A549 (cell line): ENCODE measurements around the gene NR2F1. TPM values are rescaled to one million over a fixed set of nuclear protein-coding genes. Genes with fewer than 3 reads are reported as not detected.

Experiments used
- ATAC-seq, 2 experiments: fragments of 200-7000 bp in 1 of 2; fragments of >200 bp in 1 of 2; cut with Nextera tagmentation in 1 of 2; cut with Tn5 transposase in 1 of 2; 3 replicates each; pipeline versions ENCODE4 v1.8.0 to v1.9.1; 2018 to 2020; ENCODE audit warnings: mild to moderate bottlenecking in 1 of 2, moderate library complexity in 1 of 2
- CTCF ChIA-PET: fragments of 300-600 bp; sonication (Branson Sonifier 250); formaldehyde crosslinking; extraction: SDS; loops from one replicate; lab custom pipeline; 2021; ENCODE audit warnings: antibody characterized with exemption, inconsistent platforms; lab: Yijun Ruan, JAX
- POLR2A ChIA-PET: fragments of 350-600 bp; formaldehyde crosslinking; extraction: SDS; loops from one replicate; lab custom pipeline; 2021; ENCODE audit warnings: antibody characterized with exemption, inconsistent platforms; lab: Yijun Ruan, JAX
- DNase-seq, 2 experiments: peaks; one replicate each; pipeline versions ENCODE4 v3.0.0 to v3.0.0-alpha.2; 2011 to 2016; ENCODE audit warnings: low read depth in 1 of 2, low spot score in 1 of 2
- FAIRE-seq: peaks from 2 replicates; lab custom pipeline; 2011; peaks lifted over from hg19 to GRCh38; lab: Jason Lieb, UNC
- H3K27ac ChIP-seq, 2 experiments: fragments of >200 bp; sonication (Bioruptor Twin); formaldehyde crosslinking; 3 replicates each; pipeline ENCODE4 v1.5.1; 2016 to 2017
- H3K4me1 ChIP-seq: fragments of >200 bp; sonication (Bioruptor Twin); formaldehyde crosslinking; 3 replicates; pipeline ENCODE4 v1.6.1; 2016
- H3K4me2 ChIP-seq: fragments of >200 bp; sonication (Bioruptor Twin); formaldehyde crosslinking; 3 replicates; pipeline ENCODE4 v1.6.1; 2016
- H3K4me3 ChIP-seq: fragments of >200 bp; sonication (Bioruptor Twin); formaldehyde crosslinking; 3 replicates; pipeline ENCODE4 v1.5.1; 2016
- H3K9me3 ChIP-seq: fragments of >200 bp; sonication (Bioruptor Twin); formaldehyde crosslinking; 3 replicates; pipeline ENCODE4 v1.6.1; 2016
- CHD4 ChIP-seq: fragments of 200-600 bp; sonication (generic); IDR thresholded peaks from 2 replicates; pipeline ENCODE4 v1.6.1; 2016; ENCODE audit warnings: antibody characterized with exemption, mild to moderate bottlenecking, borderline replicate concordance
- EHMT2 ChIP-seq: fragments of 200-600 bp; sonication (generic); IDR thresholded peaks from 2 replicates; pipeline ENCODE4 v1.6.1; 2016; ENCODE audit warnings: antibody characterized with exemption, low read depth, mild to moderate bottlenecking, moderate library complexity
- FOSB ChIP-seq: fragments of 250-450 bp; sonication (Bioruptor Pico); IDR thresholded peaks from 2 replicates; pipeline ENCODE4 v1.5.0; 2020; ENCODE audit warnings: mild to moderate bottlenecking, moderate library complexity
- FOSL2 ChIP-seq, 2 experiments: fragments of 450-650 bp in 1 of 2; fragments of >200 bp in 1 of 2; sonication (Bioruptor Twin) in 1 of 2; formaldehyde crosslinking; IDR thresholded peaks; 2 replicates each; pipeline versions ENCODE4 v1.5.0 to v1.6.1; 2016 to 2020; ENCODE audit warnings: mild to moderate bottlenecking in 1 of 2, moderate library complexity in 1 of 2
- FOXS1 ChIP-seq: fragments of 250-450 bp; sonication (Bioruptor Pico); IDR thresholded peaks from 2 replicates; pipeline ENCODE4 v1.5.0; 2020; ENCODE audit warnings: mild to moderate bottlenecking, moderate library complexity
- HDAC2 ChIP-seq: fragments of 200-600 bp; sonication (generic); IDR thresholded peaks from 2 replicates; pipeline ENCODE4 v1.6.1; 2016
- HOXB13 ChIP-seq: fragments of 250-450 bp; sonication (Bioruptor Pico); IDR thresholded peaks from 2 replicates; pipeline ENCODE4 v1.5.0; 2020; ENCODE audit warnings: low read depth, mild to moderate bottlenecking, moderate library complexity
- JUN ChIP-seq, 2 experiments: fragments of >200 bp; sonication (Bioruptor Twin); formaldehyde crosslinking; IDR thresholded peaks; 2 replicates in 1 of 2; 3 replicates in 1 of 2; pipeline ENCODE4 v1.6.1; 2016 to 2017
- JUNB ChIP-seq: fragments of >200 bp; sonication (Bioruptor Twin); formaldehyde crosslinking; IDR thresholded peaks from 2 replicates; pipeline ENCODE4 v1.6.1; 2016
- KDM5A ChIP-seq: fragments of 200-600 bp; sonication (generic); IDR thresholded peaks from 2 replicates; pipeline ENCODE4 v1.6.1; 2016; ENCODE audit warnings: antibody characterized with exemption, mild to moderate bottlenecking
- MAFK ChIP-seq: fragments of 450-650 bp; IDR thresholded peaks from 2 replicates; pipeline ENCODE4 v1.6.1; 2014; ENCODE audit not compliant: partially characterized antibody
- MYC ChIP-seq: IDR thresholded peaks from 2 replicates; pipeline ENCODE4 v1.6.1; 2012; ENCODE audit warnings: mild to moderate bottlenecking, inconsistent platforms, low read length, improper control_type of control experiment, borderline replicate concordance
- NR3C1 ChIP-seq: fragments of >200 bp; sonication (Bioruptor Twin); formaldehyde crosslinking; IDR thresholded peaks from 3 replicates; pipeline ENCODE4 v1.6.1; 2017
- PHF8 ChIP-seq: fragments of 200-600 bp; sonication (generic); IDR thresholded peaks from 2 replicates; pipeline ENCODE4 v1.6.1; 2016; ENCODE audit warnings: low read depth, mild to moderate bottlenecking, antibody characterized with exemption, moderate library complexity, borderline replicate concordance
- POLR2A ChIP-seq: IDR thresholded peaks from 2 replicates; pipeline ENCODE4 v1.6.1; 2012; ENCODE audit warnings: mild to moderate bottlenecking, low read length
- RFX5 ChIP-seq: fragments of 450-650 bp; IDR thresholded peaks from 2 replicates; pipeline ENCODE4 v1.7.1; 2014; ENCODE audit warnings: antibody characterized with exemption, mild to moderate bottlenecking, moderate library complexity
- TFCP2L1 ChIP-seq: fragments of 250-450 bp; sonication (Bioruptor Pico); IDR thresholded peaks from 2 replicates; pipeline ENCODE4 v1.5.0; 2021; ENCODE audit warnings: mild to moderate bottlenecking
- ZC3H11A ChIP-seq: fragments of 450-650 bp; IDR thresholded peaks from 2 replicates; pipeline ENCODE4 v1.6.1; 2014; ENCODE audit warnings: antibody characterized with exemption, mild to moderate bottlenecking
- WGBS: methylation state at CpG from one replicate; pipeline ENCODE4 v1.1.6; 2017; ENCODE audit errors: missing lambda C conversion rate; 5-methylcytosine and 5-hydroxymethylcytosine counted together
- polyA plus RNA-seq, 4 experiments: library from polyadenylated mRNA; depleted of rRNA in 3 of 4; stranded (reverse); fragments of >200 nt; fragmentation: RNase III in 1 of 4; extraction: RNeasy Plus Mini Kit Qiagen cat#74134 plus additional on column Dnase treatment in 1 of 4; gene quantifications; 2 replicates in 3 of 4; 3 replicates in 1 of 4; pipeline ENCODE4 v1.2.3, GENCODE V29; 2011 to 2017
- TF ChIP-seq, protein P1 (sequence below): fragments of 250-450 bp; sonication (Bioruptor Pico); IDR thresholded peaks from 2 replicates; pipeline ENCODE4 v1.5.0; 2021; ENCODE audit warnings: mild to moderate bottlenecking, moderate library complexity, borderline replicate concordance
- TF ChIP-seq, protein P2 (sequence below): fragments of 250-450 bp; sonication (Bioruptor Pico); IDR thresholded peaks from 2 replicates; pipeline ENCODE4 v1.5.0; 2020; ENCODE audit warnings: low read depth, mild to moderate bottlenecking, moderate library complexity
- TF ChIP-seq, protein P3 (sequence below): fragments of >200 bp; sonication (Bioruptor Twin); formaldehyde crosslinking; IDR thresholded peaks from 3 replicates; pipeline ENCODE4 v1.6.1; 2016
- TF ChIP-seq, protein P4 (sequence below): fragments of 200-600 bp; sonication (generic); IDR thresholded peaks from 2 replicates; pipeline ENCODE4 v1.6.1; 2016; ENCODE audit warnings: antibody characterized with exemption, mild to moderate bottlenecking, moderate library complexity
- TF ChIP-seq, protein P5 (sequence below): IDR thresholded peaks from 2 replicates; pipeline ENCODE4 v1.6.1; 2012; ENCODE audit warnings: low read depth, borderline replicate concordance

The NR2F1 gene
- polyA plus RNA-seq, 2 of the 4 experiments (the other 2 are of a cell fraction) = 5.0 to 5.2 TPM

DNA sequence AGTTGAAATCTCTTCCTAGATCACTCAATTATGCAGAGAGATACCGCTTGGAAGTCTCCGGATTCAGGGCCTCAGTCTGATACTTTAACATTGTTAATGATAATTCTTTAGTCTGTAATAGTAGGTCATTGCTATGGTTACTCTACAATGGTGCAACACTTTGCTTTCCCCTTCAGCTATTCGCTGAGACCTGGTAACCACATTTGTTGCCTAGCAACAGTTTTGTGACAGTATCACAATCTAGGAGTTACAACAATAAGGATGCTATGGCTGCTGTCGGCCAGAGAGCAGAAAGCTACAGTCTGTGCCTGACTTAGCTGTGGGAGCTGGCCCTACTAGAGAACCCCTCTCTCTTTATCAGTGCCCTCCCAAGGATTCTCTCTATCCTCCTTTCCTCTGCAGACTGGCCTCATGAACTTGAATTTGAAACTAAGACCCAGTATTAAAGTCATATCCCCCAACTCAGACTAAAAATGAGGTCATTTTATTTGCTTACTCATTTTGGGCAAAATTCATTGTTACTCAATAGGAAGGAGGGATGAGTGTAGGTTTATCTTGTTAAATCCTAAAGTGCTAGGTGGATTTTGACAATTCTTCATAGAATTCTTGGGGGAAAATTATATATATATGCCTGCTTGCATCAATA lies 39.3 kb downstream of the NR2F1 start:
- H3K4me3 ChIP-seq = peak overlapping the region; percentile 87
- no peak for FAIRE-seq
- peak; percentile 2 to 12; a peak in 3 of 6 replicates for ATAC-seq

DNA sequence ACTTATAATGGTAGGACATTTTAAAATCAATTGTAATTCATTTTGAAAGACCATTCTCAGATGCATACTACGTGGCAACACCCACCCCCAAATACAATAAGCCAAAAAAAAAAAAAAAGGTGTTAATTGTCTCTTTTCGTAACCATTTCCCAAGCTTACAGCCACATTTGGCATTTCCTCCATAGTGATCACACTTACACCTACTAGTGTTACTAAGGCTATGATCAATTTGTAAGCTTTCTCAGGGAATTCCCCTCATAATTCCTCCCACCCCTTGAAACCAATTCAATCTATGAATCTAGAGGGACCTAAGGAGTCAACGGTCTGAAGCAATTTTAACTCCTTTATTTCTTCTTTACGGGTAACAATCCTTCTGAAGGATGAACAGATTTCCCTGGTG lies 40.1 kb downstream of the NR2F1 start:
- TF ChIP-seq ZC3H11A (no peak), FOSB (no peak), RFX5 (no peak), KDM5A (no peak)
- TF ChIP-seq, protein P1, sequence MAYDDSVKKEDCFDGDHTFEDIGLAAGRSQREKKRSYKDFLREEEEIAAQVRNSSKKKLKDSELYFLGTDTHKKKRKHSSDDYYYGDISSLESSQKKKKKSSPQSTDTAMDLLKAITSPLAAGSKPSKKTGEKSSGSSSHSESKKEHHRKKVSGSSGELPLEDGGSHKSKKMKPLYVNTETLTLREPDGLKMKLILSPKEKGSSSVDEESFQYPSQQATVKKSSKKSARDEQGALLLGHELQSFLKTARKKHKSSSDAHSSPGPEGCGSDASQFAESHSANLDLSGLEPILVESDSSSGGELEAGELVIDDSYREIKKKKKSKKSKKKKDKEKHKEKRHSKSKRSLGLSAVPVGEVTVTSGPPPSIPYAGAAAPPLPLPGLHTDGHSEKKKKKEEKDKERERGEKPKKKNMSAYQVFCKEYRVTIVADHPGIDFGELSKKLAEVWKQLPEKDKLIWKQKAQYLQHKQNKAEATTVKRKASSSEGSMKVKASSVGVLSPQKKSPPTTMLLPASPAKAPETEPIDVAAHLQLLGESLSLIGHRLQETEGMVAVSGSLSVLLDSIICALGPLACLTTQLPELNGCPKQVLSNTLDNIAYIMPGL (CRISPR knock-in tag) = no peak
- TF ChIP-seq, protein P2, sequence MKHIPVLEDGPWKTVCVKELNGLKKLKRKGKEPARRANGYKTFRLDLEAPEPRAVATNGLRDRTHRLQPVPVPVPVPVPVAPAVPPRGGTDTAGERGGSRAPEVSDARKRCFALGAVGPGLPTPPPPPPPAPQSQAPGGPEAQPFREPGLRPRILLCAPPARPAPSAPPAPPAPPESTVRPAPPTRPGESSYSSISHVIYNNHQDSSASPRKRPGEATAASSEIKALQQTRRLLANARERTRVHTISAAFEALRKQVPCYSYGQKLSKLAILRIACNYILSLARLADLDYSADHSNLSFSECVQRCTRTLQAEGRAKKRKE (CRISPR knock-in tag) = no peak
- no peak overlapping the region for H3K4me2 ChIP-seq
- H3K27ac ChIP-seq = no peak overlapping the region
- no peak for ATAC-seq
- H3K4me1 ChIP-seq = peaks cover 15% of the 10 kb centered on the region
- POLR2A ChIA-PET = no interaction called here
- H3K9me3 ChIP-seq = no peaks in the 10 kb centered on the region
- WGBS = 71% methylated on average over 4 of the region's 4 CpGs
- FAIRE-seq = no peak
- DNase-seq = no peak
- no peak overlapping the region for H3K4me3 ChIP-seq
- CTCF ChIA-PET = interaction anchor here (0.6 to 1.5 kb wide), 2 partner anchors 16 to 48 kb away, joined by 3 to 4 read pairs; no protein-coding TSS in a partner anchor

More for the DNA sequence above, 39.3 kb downstream of the NR2F1 start:
- Histone ChIP-seq H3K9me3 (no peaks in the 10 kb centered on the region), H3K4me1 (peaks cover 15% of the 10 kb centered on the region), H3K4me2 (peak overlapping the region; percentile 91), H3K27ac (peak overlapping the region in 1 of 2 experiments; percentile 78; a peak in 1 of 6 replicates)
- peak in 1 of 2 experiments; percentile 71 for DNase-seq
- 80% methylated on average over 4 of the region's 4 CpGs for WGBS
- CTCF ChIA-PET = interaction anchor here (1.4 to 1.7 kb wide), 3 partner anchors 13 to 179 kb away, joined by 4 to 10 read pairs (median 5); no protein-coding TSS in a partner anchor
- no peak for TF ChIP-seq FOSB
- TF ChIP-seq, protein P1 (CRISPR knock-in tag) = no peak
- no peak for TF ChIP-seq FOXS1
- no peak for TF ChIP-seq CHD4
- no peak for TF ChIP-seq HDAC2
- TF ChIP-seq HOXB13 = no peak
- TF ChIP-seq NR3C1 = no peak
- TF ChIP-seq FOSL2 (IDR thresholded peaks at IDR 0.05) = no peak
- TF ChIP-seq FOSL2 (CRISPR knock-in tag; IDR thresholded peaks at IDR 0.05) = no peak
- TF ChIP-seq ZC3H11A = no peak
- TF ChIP-seq, protein P3, sequence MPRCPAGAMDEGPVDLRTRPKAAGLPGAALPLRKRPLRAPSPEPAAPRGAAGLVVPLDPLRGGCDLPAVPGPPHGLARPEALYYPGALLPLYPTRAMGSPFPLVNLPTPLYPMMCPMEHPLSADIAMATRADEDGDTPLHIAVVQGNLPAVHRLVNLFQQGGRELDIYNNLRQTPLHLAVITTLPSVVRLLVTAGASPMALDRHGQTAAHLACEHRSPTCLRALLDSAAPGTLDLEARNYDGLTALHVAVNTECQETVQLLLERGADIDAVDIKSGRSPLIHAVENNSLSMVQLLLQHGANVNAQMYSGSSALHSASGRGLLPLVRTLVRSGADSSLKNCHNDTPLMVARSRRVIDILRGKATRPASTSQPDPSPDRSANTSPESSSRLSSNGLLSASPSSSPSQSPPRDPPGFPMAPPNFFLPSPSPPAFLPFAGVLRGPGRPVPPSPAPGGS = no peak
- TF ChIP-seq PHF8 = no peak
- TF ChIP-seq POLR2A = no peak
- TF ChIP-seq, protein P4, sequence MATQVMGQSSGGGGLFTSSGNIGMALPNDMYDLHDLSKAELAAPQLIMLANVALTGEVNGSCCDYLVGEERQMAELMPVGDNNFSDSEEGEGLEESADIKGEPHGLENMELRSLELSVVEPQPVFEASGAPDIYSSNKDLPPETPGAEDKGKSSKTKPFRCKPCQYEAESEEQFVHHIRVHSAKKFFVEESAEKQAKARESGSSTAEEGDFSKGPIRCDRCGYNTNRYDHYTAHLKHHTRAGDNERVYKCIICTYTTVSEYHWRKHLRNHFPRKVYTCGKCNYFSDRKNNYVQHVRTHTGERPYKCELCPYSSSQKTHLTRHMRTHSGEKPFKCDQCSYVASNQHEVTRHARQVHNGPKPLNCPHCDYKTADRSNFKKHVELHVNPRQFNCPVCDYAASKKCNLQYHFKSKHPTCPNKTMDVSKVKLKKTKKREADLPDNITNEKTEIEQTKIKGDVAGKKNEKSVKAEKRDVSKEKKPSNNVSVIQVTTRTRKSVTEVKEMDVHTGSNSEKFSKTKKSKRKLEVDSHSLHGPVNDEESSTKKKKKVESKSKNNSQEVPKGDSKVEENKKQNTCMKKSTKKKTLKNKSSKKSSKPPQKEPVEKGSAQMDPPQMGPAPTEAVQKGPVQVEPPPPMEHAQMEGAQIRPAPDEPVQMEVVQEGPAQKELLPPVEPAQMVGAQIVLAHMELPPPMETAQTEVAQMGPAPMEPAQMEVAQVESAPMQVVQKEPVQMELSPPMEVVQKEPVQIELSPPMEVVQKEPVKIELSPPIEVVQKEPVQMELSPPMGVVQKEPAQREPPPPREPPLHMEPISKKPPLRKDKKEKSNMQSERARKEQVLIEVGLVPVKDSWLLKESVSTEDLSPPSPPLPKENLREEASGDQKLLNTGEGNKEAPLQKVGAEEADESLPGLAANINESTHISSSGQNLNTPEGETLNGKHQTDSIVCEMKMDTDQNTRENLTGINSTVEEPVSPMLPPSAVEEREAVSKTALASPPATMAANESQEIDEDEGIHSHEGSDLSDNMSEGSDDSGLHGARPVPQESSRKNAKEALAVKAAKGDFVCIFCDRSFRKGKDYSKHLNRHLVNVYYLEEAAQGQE = no peak
- TF ChIP-seq TFCP2L1 (CRISPR knock-in tag) = no peak
- no peak for TF ChIP-seq EHMT2
- no peak for TF ChIP-seq MYC
- no peak for TF ChIP-seq JUN (IDR thresholded peaks at IDR 0.05)
- TF ChIP-seq JUNB = no peak
- TF ChIP-seq, protein P5, sequence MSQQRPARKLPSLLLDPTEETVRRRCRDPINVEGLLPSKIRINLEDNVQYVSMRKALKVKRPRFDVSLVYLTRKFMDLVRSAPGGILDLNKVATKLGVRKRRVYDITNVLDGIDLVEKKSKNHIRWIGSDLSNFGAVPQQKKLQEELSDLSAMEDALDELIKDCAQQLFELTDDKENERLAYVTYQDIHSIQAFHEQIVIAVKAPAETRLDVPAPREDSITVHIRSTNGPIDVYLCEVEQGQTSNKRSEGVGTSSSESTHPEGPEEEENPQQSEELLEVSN = no peak
- no peak for TF ChIP-seq MAFK
- POLR2A ChIA-PET = no interaction called here
